H9 (cell line): ENCODE measurements around the gene IFT172. TPM values are rescaled to one million over a fixed set of nuclear protein-coding genes. Genes with fewer than 3 reads are reported as not detected.

Source experiments
- DNase-seq: peaks from one replicate; pipeline ENCODE4 v3.0.0-alpha.2; 2017
- H2AFZ ChIP-seq: one replicate; pipeline ENCODE4 v1.6.1; 2013; ENCODE audit warnings: mild to moderate bottlenecking, low read length, control low read depth, moderate library complexity
- H2AK5ac ChIP-seq: 2 replicates; pipeline ENCODE4 v1.6.1; 2013; ENCODE audit warnings: low read length, control low read depth, mixed read lengths; ENCODE audit not compliant: insufficient read length
- H2BK120ac ChIP-seq: one replicate; pipeline ENCODE4 v1.6.1; 2013; ENCODE audit warnings: low read depth, mild to moderate bottlenecking, low read length, control low read depth, inconsistent platforms; ENCODE audit not compliant: poor library complexity, severe bottlenecking
- H2BK12ac ChIP-seq: 2 replicates; pipeline ENCODE4 v1.6.1; 2013; ENCODE audit warnings: low read length, control low read depth, mixed read lengths, low read depth; ENCODE audit not compliant: insufficient read length
- H2BK15ac ChIP-seq: 2 replicates; pipeline ENCODE4 v1.6.1; 2013; ENCODE audit warnings: low read depth, low read length, control low read depth
- H2BK20ac ChIP-seq: one replicate; pipeline ENCODE4 v1.6.1; 2013; ENCODE audit warnings: low read depth, mild to moderate bottlenecking, low read length, control low read depth, inconsistent platforms; ENCODE audit not compliant: poor library complexity, severe bottlenecking
- H2BK5ac ChIP-seq: 2 replicates; pipeline ENCODE4 v1.6.1; 2013; ENCODE audit warnings: low read length, control low read depth, mixed read lengths; ENCODE audit not compliant: insufficient read length
- H3K14ac ChIP-seq: 2 replicates; pipeline ENCODE4 v1.6.1; 2013; ENCODE audit warnings: low read length, control low read depth; ENCODE audit not compliant: insufficient read depth
- H3K18ac ChIP-seq: 2 replicates; pipeline ENCODE4 v1.6.1; 2013; ENCODE audit warnings: low read depth, mild to moderate bottlenecking, mixed read lengths, low read length, control low read depth; ENCODE audit not compliant: insufficient read length
- H3K23ac ChIP-seq: 2 replicates; pipeline ENCODE4 v1.6.1; 2013; ENCODE audit warnings: low read length, control low read depth, mixed read lengths, low read depth; ENCODE audit not compliant: insufficient read length
- H3K23me2 ChIP-seq: 2 replicates; pipeline ENCODE4 v1.6.1; 2013; ENCODE audit warnings: low read depth, mild to moderate bottlenecking, mixed read lengths, low read length, control low read depth; ENCODE audit not compliant: insufficient read length, poor library complexity, severe bottlenecking
- H3K27ac ChIP-seq: 2 replicates; pipeline ENCODE4 v1.5.1; 2013; ENCODE audit warnings: low read length, control low read depth, mixed read lengths, low read depth; ENCODE audit not compliant: insufficient read length
- H3K27me3 ChIP-seq: 2 replicates; pipeline ENCODE4 v1.6.1; 2013; ENCODE audit warnings: low read length, control low read depth, inconsistent platforms; ENCODE audit not compliant: insufficient read depth
- H3K4ac ChIP-seq: 2 replicates; pipeline ENCODE4 v1.6.1; 2013; ENCODE audit warnings: low read depth, mild to moderate bottlenecking, control low read depth, inconsistent platforms, low read length, moderate library complexity
- H3K4me1 ChIP-seq: 2 replicates; pipeline ENCODE4 v1.6.1; 2013; ENCODE audit warnings: low read length, control low read depth, inconsistent platforms; ENCODE audit not compliant: insufficient read depth
- H3K4me2 ChIP-seq: 2 replicates; pipeline ENCODE4 v1.6.1; 2013; ENCODE audit warnings: low read length, control low read depth, mixed read lengths; ENCODE audit not compliant: insufficient read length, insufficient read depth
- H3K56ac ChIP-seq: 2 replicates; pipeline ENCODE4 v1.6.1; 2013; ENCODE audit warnings: low read depth, mild to moderate bottlenecking, mixed read lengths, low read length, control low read depth; ENCODE audit not compliant: insufficient read length
- H3K79me1 ChIP-seq: 2 replicates; pipeline ENCODE4 v1.6.1; 2013; ENCODE audit warnings: low read depth, mild to moderate bottlenecking, moderate library complexity, low read length, control low read depth, inconsistent platforms; ENCODE audit not compliant: insufficient read depth, poor library complexity, severe bottlenecking
- H3K79me2 ChIP-seq: 2 replicates; pipeline ENCODE4 v1.6.1; 2013; ENCODE audit warnings: low read length, control low read depth, inconsistent platforms; ENCODE audit not compliant: insufficient read depth
- H3K9ac ChIP-seq: 2 replicates; pipeline ENCODE4 v1.6.1; 2013; ENCODE audit warnings: low read length, control low read depth, mixed read lengths; ENCODE audit not compliant: insufficient read length; ENCODE audit errors: extremely low read depth
- H3K9me3 ChIP-seq: one replicate; pipeline ENCODE4 v1.6.1; 2013; ENCODE audit warnings: low read depth, low read length, inconsistent platforms; ENCODE audit not compliant: control insufficient read depth
- H3T11ph ChIP-seq: one replicate; pipeline ENCODE4 v1.6.1; 2013; ENCODE audit warnings: mild to moderate bottlenecking, low read length, control low read depth, inconsistent platforms
- H4K20me1 ChIP-seq: one replicate; pipeline ENCODE4 v1.6.1; 2013; ENCODE audit not compliant: control insufficient read depth, insufficient read length, insufficient read depth
- H4K5ac ChIP-seq: 2 replicates; pipeline ENCODE4 v1.6.1; 2013; ENCODE audit warnings: low read depth, mild to moderate bottlenecking, mixed read lengths, low read length, control low read depth; ENCODE audit not compliant: insufficient read length
- H4K8ac ChIP-seq: replicated peaks from 2 replicates; pipeline ENCODE4 v1.6.1; 2013; ENCODE audit warnings: low read length, control low read depth, mixed read lengths, low read depth; ENCODE audit not compliant: insufficient read length
- H4K91ac ChIP-seq: 2 replicates; pipeline ENCODE4 v1.6.1; 2013; ENCODE audit warnings: low read depth, mild to moderate bottlenecking, moderate library complexity, mixed read lengths, low read length, control low read depth; ENCODE audit not compliant: insufficient read length
- H3K27ac Mint-ChIP-seq, 3 experiments: 2 replicates in 2 of 3; 3 replicates in 1 of 3; pipeline ENCODE4 v1.8.0; 2020 to 2021; ENCODE audit warnings: mixed read lengths in 3 of 3, mild to moderate bottlenecking in 1 of 3, moderate library complexity in 1 of 3
- H3K27me3 Mint-ChIP-seq: 2 replicates; pipeline ENCODE4 v1.8.0; 2021; ENCODE audit warnings: low read depth, mild to moderate bottlenecking, moderate library complexity, mixed read lengths
- H3K36me3 Mint-ChIP-seq, 3 experiments: 2 replicates in 2 of 3; 3 replicates in 1 of 3; pipeline ENCODE4 v1.8.0; 2020 to 2021; ENCODE audit warnings: low read depth in 3 of 3, mixed read lengths in 3 of 3; ENCODE audit not compliant: insufficient read depth in 1 of 3
- H3K4me1 Mint-ChIP-seq, 2 experiments: 2 replicates each; pipeline ENCODE4 v1.8.0; 2020; ENCODE audit warnings: mixed read lengths in 2 of 2
- H3K4me3 Mint-ChIP-seq, 2 experiments: 2 replicates in 1 of 2; 3 replicates in 1 of 2; pipeline ENCODE4 v1.8.0; 2020 to 2021; ENCODE audit warnings: mild to moderate bottlenecking in 2 of 2, mixed read lengths in 2 of 2, moderate library complexity in 1 of 2
- H3K9me3 Mint-ChIP-seq, 2 experiments: 2 replicates in 1 of 2; 3 replicates in 1 of 2; pipeline ENCODE4 v1.8.0; 2020; ENCODE audit warnings: mild to moderate bottlenecking in 2 of 2, mixed read lengths in 2 of 2, moderate library complexity in 1 of 2
- CTCF ChIP-seq: fragments of 200-600 bp; sonication (generic); conservative IDR thresholded peaks from 3 replicates; pipeline ENCODE4 v1.8.0; 2021; ENCODE audit warnings: antibody characterized with exemption, mild to moderate bottlenecking
- WGBS: extraction: QIAGEN DNeasy Blood & Tissue Kit; methylation state at CpG from one replicate; pipeline ENCODE4 v1.1.7; 2013; ENCODE audit warnings: missing lambda C conversion rate, low lambda C conversion rate, mixed read lengths; ENCODE audit not compliant: insufficient read length; ENCODE audit errors: extremely low coverage; 5-methylcytosine and 5-hydroxymethylcytosine counted together
- total RNA-seq: library from RNA; stranded (reverse); gene quantifications from 2 replicates; pipeline ENCODE4 v1.2.1, GENCODE V29; 2021

Gene IFT172
- total RNA-seq, 1 experiment from 2014 or later: 15.5 TPM

- Histone ChIP-seq H4K5ac (no peak overlapping the region), H2BK120ac (no peak overlapping the region), H3K4me1 (no peaks in the 10 kb centered on the region), H3K18ac (no peak overlapping the region), H3K4ac (no peak overlapping the region), H3K4me2 (no peak overlapping the region), H3T11ph (no peak overlapping the region), H3K9me3 (no peaks in the 10 kb centered on the region), H3K14ac (no peak overlapping the region), H2BK15ac (no peak overlapping the region), H4K20me1 (no peaks in the 10 kb centered on the region), H3K9ac (no peak overlapping the region), H3K23ac (no peak overlapping the region), H3K79me1 (no peaks in the 10 kb centered on the region), H3K56ac (no peak overlapping the region), H3K79me2 (no peaks in the 10 kb centered on the region), H4K8ac (no peak overlapping the region), H3K23me2 (no peaks in the 10 kb centered on the region), H4K91ac (no peak overlapping the region), H2AFZ (no peak overlapping the region), H2BK5ac (no peak overlapping the region), H2BK20ac (no peak overlapping the region), H2BK12ac (no peak overlapping the region), H3K27ac (no peak overlapping the region), H2AK5ac (no peak overlapping the region), H3K27me3 (no peaks in the 10 kb centered on the region)
- H3K4me1 Mint-ChIP-seq: peaks cover 8 to 14% of the 10 kb centered on the region in 2 experiments
- H3K27ac Mint-ChIP-seq: no peak overlapping the region
- TF ChIP-seq CTCF: no peak
- whole genome bisulfite sequencing: no CpG with 5 or more reads among the region's 7 CpGs
- H3K36me3 Mint-ChIP-seq: no peaks in the 10 kb centered on the region; a peak in 1 of 7 replicates
- DNase-seq: no peak
- H3K27me3 Mint-ChIP-seq: no peaks in the 10 kb centered on the region
- H3K9me3 Mint-ChIP-seq: no peaks in the 10 kb centered on the region
- H3K4me3 Mint-ChIP-seq: no peak overlapping the region
These were observed 25.1 kb downstream of the IFT172 start for GRCh38 chr2:27464443-27464842.
